Endothelial cell of umbilical vein (primary cell): ENCODE results near the gene FCN2.

Experiments
- EZH2 ChIP-seq: IDR thresholded peaks from 2 replicates; pipeline ENCODE4 v1.6.1; 2012; ENCODE audit warnings: borderline replicate concordance, low read depth, mild to moderate bottlenecking, moderate library complexity, low read length, inconsistent platforms; ENCODE audit not compliant: severe bottlenecking
- FOS ChIP-seq: IDR thresholded peaks from 2 replicates; pipeline ENCODE4 v1.6.1; 2011; ENCODE audit warnings: mild to moderate bottlenecking, low read length, moderate library complexity, borderline replicate concordance; ENCODE audit not compliant: insufficient read depth
- TF ChIP-seq, protein P1 (sequence below), 2 donors: IDR thresholded peaks; 1 replicate in 1 of 2; 2 replicates in 1 of 2; pipeline ENCODE4 v1.5.1; 2011; ENCODE audit warnings: low read length in 2 of 2, mild to moderate bottlenecking in 2 of 2, moderate library complexity in 2 of 2, control low read depth in 1 of 2, inconsistent platforms in 1 of 2, low read depth in 1 of 2; ENCODE audit not compliant: insufficient read depth in 1 of 2; ENCODE audit errors: extremely low read depth in 1 of 2

DNA sequence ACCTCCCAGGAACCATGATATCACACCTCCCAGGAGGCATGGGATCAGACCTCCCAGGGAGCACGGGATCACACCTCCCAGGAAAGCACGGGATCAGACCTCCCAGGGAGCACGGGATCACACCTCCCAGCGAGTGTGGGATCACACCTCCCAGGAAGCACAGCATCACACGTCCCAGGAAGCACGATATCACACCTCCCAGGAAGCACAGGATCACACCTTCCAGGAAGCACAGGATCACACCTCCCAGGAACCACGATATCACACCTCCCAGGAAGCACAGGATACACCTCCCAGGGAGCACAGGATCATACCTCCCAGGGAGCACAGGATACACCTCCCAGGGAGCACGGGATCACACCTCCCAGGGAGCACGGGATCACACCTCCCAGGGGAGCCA, 30.0 kb upstream of the FCN2 start:
- TF ChIP-seq FOS (no peak), EZH2 (no peak)
- TF ChIP-seq, protein P1, sequence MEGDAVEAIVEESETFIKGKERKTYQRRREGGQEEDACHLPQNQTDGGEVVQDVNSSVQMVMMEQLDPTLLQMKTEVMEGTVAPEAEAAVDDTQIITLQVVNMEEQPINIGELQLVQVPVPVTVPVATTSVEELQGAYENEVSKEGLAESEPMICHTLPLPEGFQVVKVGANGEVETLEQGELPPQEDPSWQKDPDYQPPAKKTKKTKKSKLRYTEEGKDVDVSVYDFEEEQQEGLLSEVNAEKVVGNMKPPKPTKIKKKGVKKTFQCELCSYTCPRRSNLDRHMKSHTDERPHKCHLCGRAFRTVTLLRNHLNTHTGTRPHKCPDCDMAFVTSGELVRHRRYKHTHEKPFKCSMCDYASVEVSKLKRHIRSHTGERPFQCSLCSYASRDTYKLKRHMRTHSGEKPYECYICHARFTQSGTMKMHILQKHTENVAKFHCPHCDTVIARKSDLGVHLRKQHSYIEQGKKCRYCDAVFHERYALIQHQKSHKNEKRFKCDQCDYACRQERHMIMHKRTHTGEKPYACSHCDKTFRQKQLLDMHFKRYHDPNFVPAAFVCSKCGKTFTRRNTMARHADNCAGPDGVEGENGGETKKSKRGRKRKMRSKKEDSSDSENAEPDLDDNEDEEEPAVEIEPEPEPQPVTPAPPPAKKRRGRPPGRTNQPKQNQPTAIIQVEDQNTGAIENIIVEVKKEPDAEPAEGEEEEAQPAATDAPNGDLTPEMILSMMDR (IDR thresholded peaks at IDR 0.05; ENCODE audit: extremely low read depth in 1 of 2, insufficient read depth in 1 of 2, low read depth in 1 of 2, low read length in 2 of 2) = no peak
